A673 (cell line): Measurements from ENCODE around the gene ACVR2B. TPM values are rescaled to one million over a fixed set of nuclear protein-coding genes. Genes with fewer than 3 reads are reported as not detected.

ENCODE experiments used
- BruUV-seq: library from RNA; stranded (reverse); fragments of 400-500 nt; replicated peaks from 2 replicates; lab custom pipeline; 2021; lab: Mats Ljungman, UMichigan
- CTCF ChIA-PET: fragments of 300-600 bp; sonication (Branson Sonifier 250); formaldehyde crosslinking; loops from one replicate; lab custom pipeline; 2022; ENCODE audit warnings: antibody characterized with exemption; lab: Charles Lee
- POLR2A ChIA-PET: fragments of 300-600 bp; sonication (Branson Sonifier 250); formaldehyde crosslinking; loops from one replicate; lab custom pipeline; 2022; ENCODE audit warnings: antibody characterized with exemption; ENCODE audit not compliant: low non-redundant PET; lab: Charles Lee
- DNase-seq: peaks from one replicate; pipeline ENCODE4 v3.0.0-alpha.2; 2015; ENCODE audit warnings: low spot score
- H3K27ac ChIP-seq: fragments of 200-600 bp; sonication (generic); 2 replicates; pipeline ENCODE4 v1.5.1; 2016; ENCODE audit warnings: mixed run types, low read depth, mild to moderate bottlenecking, mixed read lengths, antibody characterized with exemption, low read length; ENCODE audit not compliant: poor library complexity, severe bottlenecking
- H3K27me3 ChIP-seq: fragments of 200-600 bp; sonication (generic); replicated peaks from 2 replicates; pipeline ENCODE4 v1.6.1; 2017; ENCODE audit warnings: mixed run types, low read depth, mild to moderate bottlenecking, mixed read lengths, antibody characterized with exemption, low read length; ENCODE audit not compliant: insufficient read depth, poor library complexity
- H3K36me3 ChIP-seq: fragments of 200-600 bp; sonication (generic); 2 replicates; pipeline ENCODE4 v1.6.1; 2016; ENCODE audit warnings: mixed run types, mild to moderate bottlenecking, mixed read lengths, antibody characterized with exemption, low read length; ENCODE audit not compliant: insufficient read depth, poor library complexity, severe bottlenecking
- H3K4me1 ChIP-seq: fragments of 200-600 bp; sonication (generic); 2 replicates; pipeline ENCODE4 v1.6.1; 2017; ENCODE audit warnings: mixed run types, mild to moderate bottlenecking, mixed read lengths, antibody characterized with exemption, low read length; ENCODE audit not compliant: insufficient read depth, poor library complexity, severe bottlenecking
- H3K4me3 ChIP-seq: fragments of 200-600 bp; sonication (generic); 2 replicates; pipeline ENCODE4 v1.5.1; 2016; ENCODE audit warnings: low read depth, mixed run types, mild to moderate bottlenecking, mixed read lengths, low read length; ENCODE audit not compliant: poor library complexity, severe bottlenecking
- H3K9me3 ChIP-seq: fragments of 200-600 bp; sonication (generic); 2 replicates; pipeline ENCODE4 v1.6.1; 2016; ENCODE audit warnings: mixed run types, low read depth, mild to moderate bottlenecking, mixed read lengths, antibody characterized with exemption, low read length; ENCODE audit not compliant: poor library complexity, severe bottlenecking
- EZH2 ChIP-seq: fragments of 200-600 bp; sonication (generic); IDR thresholded peaks from 2 replicates; pipeline ENCODE4 v1.6.1; 2017; ENCODE audit warnings: borderline replicate concordance, low read depth, mild to moderate bottlenecking, mixed read lengths, antibody characterized with exemption, low read length; ENCODE audit not compliant: poor library complexity, severe bottlenecking
- intact Hi-C: fragments of 100-400 bp; cut with micrococcal nuclease; formaldehyde crosslinking; loops from one replicate; pipeline ENCODE4 v1.10.0; 2022; ENCODE audit not compliant: unreplicated experiment
- total RNA-seq: library from RNA; stranded (reverse); gene quantifications from 2 replicates; pipeline ENCODE4 v1.2.3, GENCODE V29; 2021
- TF ChIP-seq, protein P1 (sequence below): fragments of 300-800, 200-600 bp; sonication (generic); conservative IDR thresholded peaks from 2 replicates; pipeline ENCODE4 v1.5.1; 2017; ENCODE audit warnings: low read depth, mild to moderate bottlenecking, antibody characterized with exemption, low read length, moderate library complexity, mixed read lengths

The ACVR2B gene
- total RNA-seq, 1 experiment from 2014 or later, result 6.4 TPM

DNA sequence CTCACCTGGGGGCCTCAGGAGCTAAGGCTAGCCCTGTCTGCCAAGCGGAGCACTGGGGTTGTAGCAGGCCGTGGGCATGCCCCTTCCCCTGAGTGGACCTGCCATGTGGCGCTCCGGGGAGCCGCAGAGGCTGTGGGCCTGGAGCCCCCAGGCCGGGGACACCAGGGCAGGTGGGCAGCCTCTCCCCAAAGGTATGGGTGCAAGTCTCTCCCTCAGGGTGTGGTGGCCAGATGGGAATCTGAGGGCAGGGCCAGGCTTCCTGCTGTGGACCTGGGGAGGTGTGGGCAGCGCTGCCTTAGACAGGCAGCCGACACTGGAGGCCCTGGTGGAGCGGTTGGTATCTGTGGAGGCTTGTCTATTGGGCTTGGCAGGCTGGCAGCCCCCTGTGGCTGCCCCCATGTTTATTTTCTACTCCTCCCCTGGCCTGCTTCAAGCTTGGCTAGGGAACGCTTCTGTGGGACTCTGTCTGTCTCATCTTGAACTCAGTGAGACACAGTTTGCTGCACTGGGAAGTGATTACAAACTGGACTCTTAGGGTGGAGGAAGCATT lies 5.9 kb downstream of the ACVR2B start:
- H3K36me3 ChIP-seq, result no peaks in the 10 kb centered on the region
- DNase-seq, result no peak
- H3K9me3 ChIP-seq, result no peaks in the 10 kb centered on the region
- H3K27ac ChIP-seq, result no peak overlapping the region
- no TSS peak for BruUV-seq
- H3K4me3 ChIP-seq, result no peak overlapping the region
- H3K4me1 ChIP-seq, result no peaks in the 10 kb centered on the region
- ChIA-PET CTCF (no interaction called here), POLR2A (no interaction called here)
- intact Hi-C loops, result no loop called here
- TF ChIP-seq, protein P1, sequence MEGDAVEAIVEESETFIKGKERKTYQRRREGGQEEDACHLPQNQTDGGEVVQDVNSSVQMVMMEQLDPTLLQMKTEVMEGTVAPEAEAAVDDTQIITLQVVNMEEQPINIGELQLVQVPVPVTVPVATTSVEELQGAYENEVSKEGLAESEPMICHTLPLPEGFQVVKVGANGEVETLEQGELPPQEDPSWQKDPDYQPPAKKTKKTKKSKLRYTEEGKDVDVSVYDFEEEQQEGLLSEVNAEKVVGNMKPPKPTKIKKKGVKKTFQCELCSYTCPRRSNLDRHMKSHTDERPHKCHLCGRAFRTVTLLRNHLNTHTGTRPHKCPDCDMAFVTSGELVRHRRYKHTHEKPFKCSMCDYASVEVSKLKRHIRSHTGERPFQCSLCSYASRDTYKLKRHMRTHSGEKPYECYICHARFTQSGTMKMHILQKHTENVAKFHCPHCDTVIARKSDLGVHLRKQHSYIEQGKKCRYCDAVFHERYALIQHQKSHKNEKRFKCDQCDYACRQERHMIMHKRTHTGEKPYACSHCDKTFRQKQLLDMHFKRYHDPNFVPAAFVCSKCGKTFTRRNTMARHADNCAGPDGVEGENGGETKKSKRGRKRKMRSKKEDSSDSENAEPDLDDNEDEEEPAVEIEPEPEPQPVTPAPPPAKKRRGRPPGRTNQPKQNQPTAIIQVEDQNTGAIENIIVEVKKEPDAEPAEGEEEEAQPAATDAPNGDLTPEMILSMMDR, result no peak
- no peak for TF ChIP-seq EZH2
- no peaks in the 10 kb centered on the region for H3K27me3 ChIP-seq

DNA sequence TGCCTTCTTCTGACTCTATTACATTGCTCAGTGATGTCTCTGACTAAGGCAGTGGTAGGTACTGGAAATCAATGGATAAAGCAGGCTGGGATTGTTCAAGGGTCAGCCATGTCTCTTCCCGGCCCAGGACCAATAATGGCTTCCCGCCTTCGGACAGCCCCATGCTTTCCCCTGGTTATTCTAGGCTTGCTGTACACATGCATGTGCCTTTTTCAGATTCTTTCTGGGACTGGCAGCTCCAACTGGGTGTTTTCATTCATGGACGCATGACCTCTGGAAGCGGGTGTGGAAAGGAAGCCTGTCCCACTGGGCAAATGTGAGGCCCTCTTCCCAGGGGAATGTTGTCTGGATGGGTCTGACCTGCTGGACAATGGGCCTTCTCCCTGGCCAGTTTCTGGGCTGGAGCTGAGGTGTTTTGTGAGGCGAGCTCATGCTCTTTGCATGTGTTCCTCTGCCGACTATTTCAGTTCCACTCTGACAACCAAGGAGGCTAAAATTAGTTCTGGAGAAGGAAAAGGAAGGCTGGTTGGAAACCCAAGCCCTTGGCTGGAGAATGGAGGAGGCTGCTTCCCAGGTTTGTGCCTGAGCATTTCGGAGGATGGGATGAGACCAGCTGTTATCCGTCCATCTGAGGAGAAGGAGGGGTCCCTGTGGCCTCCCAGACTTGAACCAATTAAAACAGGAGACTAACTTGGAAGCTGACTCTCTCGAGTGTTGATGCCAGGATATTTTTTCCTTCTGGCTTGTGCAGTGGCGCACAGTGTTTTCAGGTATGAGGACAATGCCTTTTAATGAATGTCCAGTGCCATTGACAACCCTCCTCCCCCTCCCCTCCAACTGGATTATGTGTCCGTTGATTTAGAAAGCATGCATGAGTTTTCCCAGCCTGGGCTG lies 6.9 kb downstream of the ACVR2B start:
- Histone ChIP-seq H3K27me3 (no peaks in the 10 kb centered on the region), H3K4me1 (no peaks in the 10 kb centered on the region), H3K4me3 (no peak overlapping the region), H3K27ac (no peak overlapping the region), H3K36me3 (no peaks in the 10 kb centered on the region), H3K9me3 (no peaks in the 10 kb centered on the region)
- ChIA-PET CTCF (no interaction called here), POLR2A (no interaction called here)
- no TSS peak for BruUV-seq
- intact Hi-C loops, result no loop called here
- no peak for TF ChIP-seq EZH2
- TF ChIP-seq, protein P1, result no peak
- DNase-seq, result no peak

DNA sequence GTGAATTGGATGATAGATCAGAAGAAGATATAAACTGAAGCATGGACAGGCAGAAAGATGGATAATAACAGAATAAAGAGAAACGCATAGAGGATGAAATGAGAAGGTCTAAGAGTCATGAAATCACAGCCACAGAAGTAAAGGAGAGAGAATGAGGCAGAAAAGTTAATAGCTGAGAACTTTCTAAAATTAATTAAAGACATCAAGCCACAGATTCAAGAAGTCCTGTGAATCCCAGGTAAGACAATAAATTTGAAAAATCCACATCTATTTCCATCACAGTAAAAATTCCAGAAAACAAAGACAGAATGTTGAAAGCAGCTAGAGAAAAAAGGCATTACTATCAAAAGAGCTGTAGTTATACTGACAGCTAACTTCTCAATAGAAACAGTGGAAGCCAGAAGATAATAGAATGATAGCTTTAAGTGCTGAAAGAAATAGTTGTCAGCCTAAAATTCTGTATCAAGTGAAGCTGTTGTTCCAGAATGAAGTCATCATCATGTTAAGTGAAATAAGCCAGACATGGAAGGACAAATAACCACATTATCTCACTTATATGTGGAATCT lies 12.0 kb downstream of the ACVR2B start:
- POLR2A ChIA-PET, result no interaction called here
- no peak for DNase-seq
- Histone ChIP-seq H3K27me3 (no peaks in the 10 kb centered on the region), H3K4me1 (no peaks in the 10 kb centered on the region), H3K36me3 (no peaks in the 10 kb centered on the region), H3K9me3 (peaks cover 5% of the 10 kb centered on the region), H3K4me3 (no peak overlapping the region), H3K27ac (no peak overlapping the region)
- CTCF ChIA-PET, result no interaction called here
- intact Hi-C loops, result no loop called here
- TF ChIP-seq, protein P1, result no peak
- TF ChIP-seq EZH2, result no peak
- BruUV-seq, result no TSS peak
